MV-4-11 (cell line): ENCODE results near the gene SLC9C2.

ENCODE experiments used
- DNase-seq: peaks from one replicate; lab custom pipeline; 2025; lab: John Stamatoyannopoulos, UW

Gene SLC9C2

DNA sequence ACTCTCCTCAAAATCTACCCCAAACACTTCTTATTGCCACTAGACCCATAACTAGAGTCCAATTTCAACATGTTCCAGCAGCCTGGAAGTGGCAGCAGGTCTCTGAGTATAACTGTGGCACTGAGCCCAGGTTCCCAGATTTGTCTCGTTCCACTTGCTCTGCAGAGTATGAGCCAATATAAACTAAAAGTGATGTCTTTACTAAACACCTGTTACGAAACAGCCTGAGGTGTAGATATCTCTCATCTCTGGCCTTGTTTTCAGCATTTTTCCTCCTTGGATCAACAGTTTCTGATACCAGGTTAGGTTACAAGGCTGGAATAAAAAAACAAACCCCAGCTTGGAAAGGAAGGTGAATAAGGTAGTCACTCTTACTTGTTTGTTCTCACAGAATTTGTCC is 150.9 kb downstream of the SLC9C2 start:
- DNase-seq, result no peak
